Smooth muscle cell (in vitro differentiated cells): Measurements from ENCODE around the gene AQP12A. TPM values are rescaled to one million over a fixed set of nuclear protein-coding genes. Genes with fewer than 3 reads are reported as not detected.
"Not testable (repeated sequence)": the region's sequence is repeated elsewhere in the genome, so short reads cannot be mapped to it uniquely, and the experiment has no call there.

Experiments used
- DNase-seq: peaks from one replicate; lab custom pipeline; 2025; ENCODE audit not compliant: unreplicated experiment; lab: John Stamatoyannopoulos, UW
- H2AFZ ChIP-seq: fragments of 200-600 bp; sonication (generic); 2 replicates; pipeline ENCODE4 v1.6.0; 2016; ENCODE audit warnings: antibody characterized with exemption, low read depth, mild to moderate bottlenecking
- H3F3A ChIP-seq: fragments of 200-600 bp; sonication (generic); 2 replicates; pipeline ENCODE4 v1.6.0; 2017; ENCODE audit warnings: antibody characterized with exemption, low read depth
- H3K27ac ChIP-seq: fragments of 200-600 bp; sonication (generic); 2 replicates; pipeline ENCODE4 v1.5.1; 2016; ENCODE audit warnings: low read depth, mild to moderate bottlenecking
- H3K27me3 ChIP-seq: fragments of 200-600 bp; sonication (generic); 2 replicates; pipeline ENCODE4 v1.6.1; 2016; ENCODE audit warnings: low read depth, mild to moderate bottlenecking
- H3K36me3 ChIP-seq: fragments of 200-600 bp; sonication (generic); 2 replicates; pipeline ENCODE4 v1.5.1; 2016; ENCODE audit warnings: low read depth
- H3K4me1 ChIP-seq: fragments of 200-600 bp; sonication (generic); 2 replicates; pipeline ENCODE4 v1.5.1; 2016; ENCODE audit warnings: low read depth
- H3K4me2 ChIP-seq: fragments of 200-600 bp; sonication (generic); 2 replicates; pipeline ENCODE4 v1.6.0; 2016; ENCODE audit warnings: mild to moderate bottlenecking
- H3K4me3 ChIP-seq: fragments of 200-600 bp; sonication (generic); 2 replicates; pipeline ENCODE4 v1.5.1; 2016; ENCODE audit warnings: mild to moderate bottlenecking
- H3K79me2 ChIP-seq: fragments of 200-600 bp; sonication (generic); 2 replicates; pipeline ENCODE4 v1.6.0; 2016; ENCODE audit warnings: low read depth, mild to moderate bottlenecking
- H3K9ac ChIP-seq: fragments of 200-600 bp; sonication (generic); 2 replicates; pipeline ENCODE4 v1.6.0; 2016; ENCODE audit warnings: low read depth
- H3K9me3 ChIP-seq: fragments of 200-600 bp; sonication (generic); replicated peaks from 2 replicates; pipeline ENCODE4 v1.5.1; 2016; ENCODE audit warnings: low read depth
- H4K20me1 ChIP-seq: fragments of 200-600 bp; sonication (generic); 2 replicates; pipeline ENCODE4 v1.6.0; 2016; ENCODE audit warnings: low read depth
- WGBS: methylation state at CpG from one replicate; pipeline ENCODE4 v1.1.7; 2016; ENCODE audit warnings: low lambda C conversion rate; 5-methylcytosine and 5-hydroxymethylcytosine counted together
- polyA plus RNA-seq: library from polyadenylated mRNA; unstranded; fragments of >200 nt; fragmentation: Nextera tagmentation; extraction: Ambion mirVana; gene quantifications from 2 replicates; pipeline ENCODE4 v1.2.1, GENCODE V29; 2016
- total RNA-seq: library from RNA; depleted of rRNA; stranded (reverse); fragments of >200 nt; gene quantifications from 2 replicates; pipeline ENCODE4 v1.2.3, GENCODE V29; 2014
- TF ChIP-seq, protein P1 (sequence below): fragments of 200-600 bp; sonication (generic); IDR thresholded peaks from 2 replicates; pipeline ENCODE4 v1.5.1; 2017; ENCODE audit warnings: borderline replicate concordance, mild to moderate bottlenecking, antibody characterized with exemption; ENCODE audit not compliant: insufficient read depth, poor library complexity, severe bottlenecking

The AQP12A gene
- total and polyA plus RNA-seq, 2 experiments from 2014 or later, result not detected

DNA sequence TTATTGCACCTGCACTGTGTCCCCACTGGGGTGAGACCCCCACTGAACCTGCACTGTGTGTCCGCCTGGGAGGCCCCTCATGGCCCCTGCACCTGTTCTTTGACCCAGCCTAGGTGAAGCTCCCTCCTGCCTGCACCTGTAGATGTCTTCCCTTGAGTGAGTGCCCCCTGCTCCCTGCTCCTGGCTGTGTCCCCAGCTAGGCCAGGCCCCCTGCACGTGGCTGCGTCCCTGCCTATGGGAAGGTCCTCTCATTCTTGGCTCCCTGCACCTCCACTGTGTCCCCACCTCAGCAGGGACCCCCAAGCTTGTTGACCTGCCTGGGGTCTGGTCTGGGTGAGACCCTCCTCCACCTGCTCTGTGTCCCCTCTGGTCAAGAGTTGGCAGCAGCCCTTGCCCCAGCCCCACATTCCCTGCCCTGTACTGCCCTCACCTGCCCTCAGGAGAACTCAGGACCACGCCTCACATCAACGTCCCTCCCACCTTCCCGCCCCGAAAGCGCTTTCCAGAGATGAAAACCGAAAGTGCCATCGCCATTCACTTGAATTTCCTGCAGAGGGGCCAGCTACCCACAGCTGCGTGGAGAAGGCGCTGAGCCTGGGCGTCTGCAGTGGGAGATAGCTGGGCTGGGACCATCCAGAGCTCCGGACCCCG, 8.2 kb upstream of the AQP12A start:
- not testable (repeated sequence) for H3K36me3 ChIP-seq, H3K27ac ChIP-seq, H3K4me1 ChIP-seq, H3F3A ChIP-seq, H3K79me2 ChIP-seq, H3K9me3 ChIP-seq, H2AFZ ChIP-seq, H3K4me3 ChIP-seq, H3K9ac ChIP-seq, H3K4me2 ChIP-seq, H4K20me1 ChIP-seq, DNase-seq, H3K27me3 ChIP-seq
- 78% methylated on average over 2 of the region's 15 CpGs for WGBS

DNA sequence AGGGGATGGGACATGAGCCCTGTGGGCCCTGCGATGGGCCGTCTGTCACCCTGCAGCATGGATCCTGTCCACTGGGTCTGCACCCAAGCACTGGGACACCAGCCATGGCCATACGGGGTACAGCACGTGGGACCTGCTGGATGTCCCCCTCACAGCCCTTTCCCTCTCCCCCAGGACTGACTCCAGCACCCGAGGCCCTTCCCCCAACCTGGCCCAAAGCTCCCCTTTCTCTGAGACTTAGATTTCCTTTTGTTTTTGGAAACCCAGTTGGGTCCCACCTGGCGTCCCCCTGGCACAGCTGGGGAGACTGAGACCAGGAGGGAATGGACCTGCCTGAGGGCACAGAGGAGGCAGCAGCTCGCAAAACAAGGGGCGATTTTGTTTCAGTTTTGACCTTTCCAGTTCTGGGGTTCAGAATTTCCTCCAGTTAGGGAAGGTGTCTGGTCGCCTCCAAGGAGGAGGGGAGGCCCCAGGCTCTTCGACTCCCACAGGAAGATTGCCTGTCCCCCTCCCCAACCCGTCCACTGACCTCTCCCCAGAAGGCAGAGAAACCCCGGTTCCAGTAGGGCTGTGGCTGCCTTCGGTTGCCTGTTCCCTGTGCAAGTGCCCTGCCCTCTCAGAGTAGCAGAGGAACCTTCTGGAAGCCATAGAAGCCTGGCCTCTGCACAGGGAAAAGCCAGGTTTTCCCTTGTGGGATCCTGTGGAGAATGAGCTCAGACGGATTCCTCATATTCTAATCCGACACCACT, 7.5 kb upstream of the AQP12A start:
- not testable (repeated sequence) for H3K79me2 ChIP-seq, H3K36me3 ChIP-seq, H3K27ac ChIP-seq, H3K27me3 ChIP-seq, H3K9ac ChIP-seq, H3K9me3 ChIP-seq, H3K4me2 ChIP-seq, DNase-seq, H2AFZ ChIP-seq, H3K4me1 ChIP-seq, H3K4me3 ChIP-seq, H4K20me1 ChIP-seq, H3F3A ChIP-seq
- WGBS, result 73% methylated on average over 13 of the region's 15 CpGs

DNA sequence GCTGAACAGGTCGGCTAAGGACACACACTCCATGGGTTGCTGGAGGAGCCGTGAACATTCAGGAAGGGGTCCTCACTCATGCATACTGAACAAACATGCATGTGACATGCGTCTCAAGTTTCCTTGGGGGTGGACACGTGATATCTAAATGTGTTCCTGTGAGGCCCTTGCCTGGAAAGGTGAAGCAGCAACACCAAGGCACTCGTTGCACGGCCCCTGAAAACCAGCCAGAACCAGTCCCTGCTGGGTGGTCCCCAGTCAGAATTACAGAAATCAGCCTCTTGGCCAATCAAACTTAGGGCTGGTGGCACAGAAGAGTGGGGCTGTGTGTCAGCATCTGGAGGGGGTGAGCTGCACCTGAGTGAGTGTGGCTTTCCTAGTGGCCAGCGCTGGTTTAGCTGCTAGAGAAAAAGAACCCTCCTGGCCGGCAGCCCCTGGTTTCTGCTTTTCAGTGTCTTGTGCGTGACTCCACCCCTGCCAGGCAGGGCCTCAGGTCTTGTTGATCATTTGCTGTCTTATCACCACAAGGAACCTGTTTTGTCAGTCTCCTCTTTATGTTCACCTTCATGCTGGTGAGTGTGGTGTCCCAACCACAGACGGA, 5.8 kb upstream of the AQP12A start:
- Histone ChIP-seq H3K4me2 (no peak overlapping the region), H3K4me3 (no peak overlapping the region), H3K9me3 (no peaks in the 10 kb centered on the region), H3K36me3 (no peaks in the 10 kb centered on the region), H2AFZ (no peak overlapping the region), H4K20me1 (no peaks in the 10 kb centered on the region), H3F3A (no peaks in the 10 kb centered on the region), H3K79me2 (no peaks in the 10 kb centered on the region), H3K27me3 (no peaks in the 10 kb centered on the region), H3K27ac (no peak overlapping the region), H3K9ac (no peak overlapping the region), H3K4me1 (no peaks in the 10 kb centered on the region)
- DNase-seq, result no peak
- WGBS, result 83% methylated on average over 10 of the region's 10 CpGs
- TF ChIP-seq, protein P1, sequence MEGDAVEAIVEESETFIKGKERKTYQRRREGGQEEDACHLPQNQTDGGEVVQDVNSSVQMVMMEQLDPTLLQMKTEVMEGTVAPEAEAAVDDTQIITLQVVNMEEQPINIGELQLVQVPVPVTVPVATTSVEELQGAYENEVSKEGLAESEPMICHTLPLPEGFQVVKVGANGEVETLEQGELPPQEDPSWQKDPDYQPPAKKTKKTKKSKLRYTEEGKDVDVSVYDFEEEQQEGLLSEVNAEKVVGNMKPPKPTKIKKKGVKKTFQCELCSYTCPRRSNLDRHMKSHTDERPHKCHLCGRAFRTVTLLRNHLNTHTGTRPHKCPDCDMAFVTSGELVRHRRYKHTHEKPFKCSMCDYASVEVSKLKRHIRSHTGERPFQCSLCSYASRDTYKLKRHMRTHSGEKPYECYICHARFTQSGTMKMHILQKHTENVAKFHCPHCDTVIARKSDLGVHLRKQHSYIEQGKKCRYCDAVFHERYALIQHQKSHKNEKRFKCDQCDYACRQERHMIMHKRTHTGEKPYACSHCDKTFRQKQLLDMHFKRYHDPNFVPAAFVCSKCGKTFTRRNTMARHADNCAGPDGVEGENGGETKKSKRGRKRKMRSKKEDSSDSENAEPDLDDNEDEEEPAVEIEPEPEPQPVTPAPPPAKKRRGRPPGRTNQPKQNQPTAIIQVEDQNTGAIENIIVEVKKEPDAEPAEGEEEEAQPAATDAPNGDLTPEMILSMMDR, result no peak

DNA sequence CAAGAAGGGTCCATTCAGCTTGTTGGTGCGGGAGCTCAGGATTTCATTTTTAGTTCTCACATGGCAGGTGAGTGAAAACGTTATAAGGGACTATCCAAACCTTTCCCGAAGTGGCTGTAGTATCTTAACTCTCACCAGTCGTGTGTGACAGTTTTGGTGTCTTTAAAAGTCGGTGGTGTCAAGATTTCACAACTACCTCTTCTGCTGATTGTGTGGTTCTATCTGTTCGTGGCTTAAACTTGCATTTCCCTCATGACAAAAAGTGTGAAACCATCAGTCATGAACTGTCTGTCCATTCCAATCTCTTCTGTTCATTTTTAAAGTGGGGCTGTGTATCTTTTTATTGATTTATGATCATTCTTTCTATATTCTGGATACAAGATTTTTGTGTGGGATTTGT, 5.2 kb upstream of the AQP12A start:
- no peaks in the 10 kb centered on the region for H3K9me3 ChIP-seq
- H3K36me3 ChIP-seq, result no peaks in the 10 kb centered on the region
- no peak for DNase-seq
- TF ChIP-seq, protein P1, result no peak
- no peak overlapping the region for H3K9ac ChIP-seq
- H3K4me2 ChIP-seq, result no peak overlapping the region
- no peaks in the 10 kb centered on the region for H4K20me1 ChIP-seq
- no peaks in the 10 kb centered on the region for H3K4me1 ChIP-seq
- H3K79me2 ChIP-seq, result no peaks in the 10 kb centered on the region
- no peaks in the 10 kb centered on the region for H3K27me3 ChIP-seq
- H3F3A ChIP-seq, result no peaks in the 10 kb centered on the region
- no peak overlapping the region for H2AFZ ChIP-seq
- H3K4me3 ChIP-seq, result no peak overlapping the region
- WGBS, result 81% methylated on average over 6 of the region's 6 CpGs
- no peak overlapping the region for H3K27ac ChIP-seq
